Osteoblast (primary cell): ENCODE data around the gene MPC1L. TPM values are rescaled to one million over a fixed set of nuclear protein-coding genes. Genes with fewer than 3 reads are reported as not detected.

Experiments used
- DNase-seq: peaks from one replicate; pipeline ENCODE4 v3.0.0; 2011; ENCODE audit warnings: low spot score, mixed read lengths; ENCODE audit not compliant: insufficient read length; ENCODE audit errors: missing footprints
- H2AFZ ChIP-seq: 2 replicates; pipeline ENCODE4 v1.6.0; 2011; ENCODE audit warnings: mild to moderate bottlenecking, low read length
- H3K27ac ChIP-seq: 2 replicates; pipeline ENCODE4 v1.5.1; 2011; ENCODE audit warnings: mild to moderate bottlenecking, low read depth, low read length, moderate library complexity
- H3K27me3 ChIP-seq: 2 replicates; pipeline ENCODE4 v1.6.0; 2012; ENCODE audit warnings: mild to moderate bottlenecking, control low read depth, inconsistent platforms, low read length, moderate library complexity; ENCODE audit not compliant: insufficient read depth
- H3K36me3 ChIP-seq: 2 replicates; pipeline ENCODE4 v1.5.1; 2011; ENCODE audit warnings: mild to moderate bottlenecking, low read length, control low read depth, moderate library complexity; ENCODE audit not compliant: insufficient read depth
- H3K4me1 ChIP-seq: 2 replicates; pipeline ENCODE4 v1.5.1; 2011; ENCODE audit warnings: mild to moderate bottlenecking, low read length, control low read depth, moderate library complexity; ENCODE audit not compliant: insufficient read depth
- H3K4me2 ChIP-seq: 2 replicates; pipeline ENCODE4 v1.6.0; 2011; ENCODE audit warnings: mild to moderate bottlenecking, low read length; ENCODE audit not compliant: insufficient read depth
- H3K4me3 ChIP-seq: fragments of 200-600 bp; sonication (generic); 3 replicates; pipeline ENCODE4 v1.5.1; 2012; ENCODE audit warnings: mild to moderate bottlenecking, low read length, inconsistent platforms; ENCODE audit not compliant: insufficient read depth
- H3K79me2 ChIP-seq: 2 replicates; pipeline ENCODE4 v1.6.0; 2012; ENCODE audit warnings: mild to moderate bottlenecking, low read length, control low read depth, inconsistent platforms; ENCODE audit not compliant: insufficient read depth
- H3K9me3 ChIP-seq: 2 replicates; pipeline ENCODE4 v1.5.1; 2011; ENCODE audit warnings: low read depth, low read length, control low read depth
- H4K20me1 ChIP-seq: 2 replicates; pipeline ENCODE4 v1.6.0; 2012; ENCODE audit warnings: mild to moderate bottlenecking, low read length, control low read depth; ENCODE audit not compliant: insufficient read depth
- total RNA-seq: library from RNA; depleted of rRNA; stranded (reverse); fragments of >200 nt; gene quantifications from 2 replicates; pipeline ENCODE4 v1.2.3, GENCODE V29; 2012
- TF ChIP-seq, protein P1 (sequence below): IDR thresholded peaks from 2 replicates; pipeline ENCODE4 v1.5.1; 2011; ENCODE audit warnings: mild to moderate bottlenecking, low read depth, low read length, moderate library complexity; ENCODE audit errors: extremely low read depth

The MPC1L gene
- total RNA-seq, 1 donor: not detected

DNA sequence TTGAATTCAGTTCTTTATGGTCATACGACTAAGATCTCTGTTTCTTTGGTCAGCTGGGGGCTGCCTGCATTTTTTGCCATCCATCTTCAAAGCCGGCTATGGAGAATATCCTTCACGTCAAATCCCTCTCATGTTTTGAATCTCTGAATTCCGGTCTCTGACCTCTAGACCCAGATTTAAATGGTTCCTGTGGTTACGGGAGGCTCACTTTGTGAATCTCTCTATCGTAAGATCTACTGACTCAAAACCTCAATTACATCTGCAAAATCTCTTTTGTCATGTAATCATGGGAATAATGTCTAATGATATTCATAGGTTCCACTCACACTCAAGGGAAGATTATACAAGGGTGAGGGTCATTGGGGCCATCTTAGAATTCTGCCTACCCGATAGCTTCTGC lies 5.7 kb upstream of the MPC1L start:
- no peak overlapping the region for H3K4me3 ChIP-seq
- no peaks in the 10 kb centered on the region for H3K9me3 ChIP-seq
- no peak overlapping the region for H3K27ac ChIP-seq
- H3K4me2 ChIP-seq: no peak overlapping the region
- TF ChIP-seq, protein P1, sequence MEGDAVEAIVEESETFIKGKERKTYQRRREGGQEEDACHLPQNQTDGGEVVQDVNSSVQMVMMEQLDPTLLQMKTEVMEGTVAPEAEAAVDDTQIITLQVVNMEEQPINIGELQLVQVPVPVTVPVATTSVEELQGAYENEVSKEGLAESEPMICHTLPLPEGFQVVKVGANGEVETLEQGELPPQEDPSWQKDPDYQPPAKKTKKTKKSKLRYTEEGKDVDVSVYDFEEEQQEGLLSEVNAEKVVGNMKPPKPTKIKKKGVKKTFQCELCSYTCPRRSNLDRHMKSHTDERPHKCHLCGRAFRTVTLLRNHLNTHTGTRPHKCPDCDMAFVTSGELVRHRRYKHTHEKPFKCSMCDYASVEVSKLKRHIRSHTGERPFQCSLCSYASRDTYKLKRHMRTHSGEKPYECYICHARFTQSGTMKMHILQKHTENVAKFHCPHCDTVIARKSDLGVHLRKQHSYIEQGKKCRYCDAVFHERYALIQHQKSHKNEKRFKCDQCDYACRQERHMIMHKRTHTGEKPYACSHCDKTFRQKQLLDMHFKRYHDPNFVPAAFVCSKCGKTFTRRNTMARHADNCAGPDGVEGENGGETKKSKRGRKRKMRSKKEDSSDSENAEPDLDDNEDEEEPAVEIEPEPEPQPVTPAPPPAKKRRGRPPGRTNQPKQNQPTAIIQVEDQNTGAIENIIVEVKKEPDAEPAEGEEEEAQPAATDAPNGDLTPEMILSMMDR: no peak
- no peaks in the 10 kb centered on the region for H3K36me3 ChIP-seq
- H3K79me2 ChIP-seq: no peaks in the 10 kb centered on the region
- no peaks in the 10 kb centered on the region for H3K4me1 ChIP-seq
- H4K20me1 ChIP-seq: peaks cover 3% of the 10 kb centered on the region
- no peak for DNase-seq
- H2AFZ ChIP-seq: no peak overlapping the region
- H3K27me3 ChIP-seq: peaks cover 22% of the 10 kb centered on the region

DNA sequence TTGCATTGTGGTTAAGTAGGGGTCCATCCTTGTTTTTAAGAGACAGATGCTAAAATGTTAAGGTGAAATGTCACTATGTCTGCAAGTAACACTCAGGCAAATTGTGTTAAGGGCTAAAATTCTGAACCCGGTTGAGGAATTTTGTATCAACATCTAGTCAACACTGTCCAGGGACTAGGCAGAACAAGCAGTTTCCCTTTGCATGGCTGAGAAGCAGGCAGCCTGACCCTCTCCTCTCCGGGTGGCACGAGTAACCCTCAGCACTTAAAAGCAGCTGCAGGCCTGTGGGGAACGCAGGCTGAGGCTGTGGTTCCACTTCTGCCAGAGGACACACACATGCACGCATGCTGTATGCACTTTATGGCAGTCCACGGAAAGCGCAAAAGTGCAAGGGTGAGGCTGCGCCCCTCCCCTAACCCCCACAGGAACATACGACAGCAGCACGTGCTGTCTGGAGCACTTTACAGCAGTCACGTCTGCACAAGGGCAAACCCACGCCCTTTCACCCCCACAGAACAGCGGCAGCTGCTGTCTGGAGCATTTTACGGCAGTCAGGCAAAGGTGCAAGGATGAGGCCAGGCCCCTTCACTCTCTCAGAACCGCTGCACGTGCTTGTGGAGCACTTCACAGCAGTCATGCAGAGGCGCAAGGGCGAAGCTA lies 619 bp upstream of the MPC1L start:
- peak; percentile 76 for DNase-seq
- TF ChIP-seq, protein P1: no peak
- Histone ChIP-seq H3K4me2 (no peak overlapping the region), H3K9me3 (no peaks in the 10 kb centered on the region), H4K20me1 (peaks cover 3% of the 10 kb centered on the region), H3K79me2 (no peaks in the 10 kb centered on the region), H3K4me1 (no peaks in the 10 kb centered on the region), H2AFZ (no peak overlapping the region), H3K36me3 (no peaks in the 10 kb centered on the region), H3K27me3 (peaks cover 18% of the 10 kb centered on the region), H3K27ac (no peak overlapping the region), H3K4me3 (no peak overlapping the region)

DNA sequence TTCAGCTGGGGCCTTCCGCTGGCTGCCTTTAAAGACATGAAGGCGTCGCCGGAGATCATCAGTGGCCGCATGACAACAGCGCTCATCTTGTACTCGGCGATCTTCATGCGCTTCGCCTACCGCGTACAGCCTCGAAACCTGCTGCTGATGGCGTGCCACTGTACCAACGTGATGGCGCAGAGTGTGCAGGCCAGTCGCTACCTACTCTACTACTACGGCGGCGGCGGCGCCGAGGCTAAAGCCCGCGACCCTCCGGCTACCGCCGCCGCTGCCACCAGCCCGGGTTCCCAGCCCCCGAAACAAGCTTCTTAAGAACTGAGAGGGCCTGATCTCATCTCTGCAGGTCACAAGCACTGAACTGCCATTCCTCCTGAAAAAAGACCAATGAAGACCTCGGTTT lies 437 bp downstream of the MPC1L start:
- peaks cover 13% of the 10 kb centered on the region for H3K27me3 ChIP-seq
- no peaks in the 10 kb centered on the region for H3K79me2 ChIP-seq
- peaks cover under 1% of the 10 kb centered on the region for H3K36me3 ChIP-seq
- DNase-seq: no peak
- no peak overlapping the region for H3K4me3 ChIP-seq
- TF ChIP-seq, protein P1: no peak
- H3K4me1 ChIP-seq: no peaks in the 10 kb centered on the region
- H3K9me3 ChIP-seq: no peaks in the 10 kb centered on the region
- H3K4me2 ChIP-seq: no peak overlapping the region
- H2AFZ ChIP-seq: no peak overlapping the region
- no peak overlapping the region for H3K27ac ChIP-seq
- peaks cover 5% of the 10 kb centered on the region for H4K20me1 ChIP-seq

DNA sequence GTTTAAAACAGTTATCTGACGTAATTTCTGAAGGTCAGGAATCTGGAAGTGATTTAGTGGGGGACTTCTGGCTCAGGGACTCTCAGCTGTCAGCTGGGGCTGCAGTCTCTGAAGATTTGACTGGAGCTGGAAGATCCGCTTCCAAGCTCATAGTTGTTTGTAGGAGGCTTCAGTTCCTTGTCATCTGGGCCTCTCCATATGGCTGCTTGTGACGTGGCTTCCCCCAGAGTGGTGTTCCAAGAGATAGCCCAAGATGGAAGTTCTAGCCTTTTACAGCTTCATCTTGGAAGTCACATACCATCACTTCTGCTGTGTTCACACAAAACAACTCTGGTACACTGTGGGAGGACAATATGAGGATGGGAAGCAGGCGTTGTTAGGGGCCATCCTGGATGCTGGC lies 2.1 kb downstream of the MPC1L start:
- Histone ChIP-seq H3K27me3 (peaks cover 13% of the 10 kb centered on the region), H3K79me2 (no peaks in the 10 kb centered on the region), H3K27ac (no peak overlapping the region), H2AFZ (no peak overlapping the region), H3K36me3 (peaks cover 11% of the 10 kb centered on the region), H3K4me2 (no peak overlapping the region), H3K9me3 (no peaks in the 10 kb centered on the region), H3K4me1 (no peaks in the 10 kb centered on the region), H4K20me1 (peaks cover 5% of the 10 kb centered on the region), H3K4me3 (no peak overlapping the region)
- TF ChIP-seq, protein P1: no peak
- no peak for DNase-seq
